HL-60 (cell line): ENCODE results near the gene AP3S2.

Experiments used
- CTCF ChIP-seq: IDR thresholded peaks from one replicate; pipeline ENCODE4 v1.5.1; 2011; ENCODE audit warnings: low read length, control low read depth, inconsistent platforms; ENCODE audit not compliant: insufficient read depth
- POLR2AphosphoS5 ChIP-seq: IDR thresholded peaks from 2 replicates; pipeline ENCODE4 v1.6.1; 2012; ENCODE audit warnings: low read depth
- TF ChIP-seq, protein P1 (sequence below): IDR thresholded peaks from 2 replicates; pipeline ENCODE4 v1.6.1; 2012; ENCODE audit warnings: low read depth; ENCODE audit not compliant: insufficient replicate concordance

- TF ChIP-seq CTCF (no peak), POLR2AphosphoS5 (no peak)
- TF ChIP-seq, protein P1, sequence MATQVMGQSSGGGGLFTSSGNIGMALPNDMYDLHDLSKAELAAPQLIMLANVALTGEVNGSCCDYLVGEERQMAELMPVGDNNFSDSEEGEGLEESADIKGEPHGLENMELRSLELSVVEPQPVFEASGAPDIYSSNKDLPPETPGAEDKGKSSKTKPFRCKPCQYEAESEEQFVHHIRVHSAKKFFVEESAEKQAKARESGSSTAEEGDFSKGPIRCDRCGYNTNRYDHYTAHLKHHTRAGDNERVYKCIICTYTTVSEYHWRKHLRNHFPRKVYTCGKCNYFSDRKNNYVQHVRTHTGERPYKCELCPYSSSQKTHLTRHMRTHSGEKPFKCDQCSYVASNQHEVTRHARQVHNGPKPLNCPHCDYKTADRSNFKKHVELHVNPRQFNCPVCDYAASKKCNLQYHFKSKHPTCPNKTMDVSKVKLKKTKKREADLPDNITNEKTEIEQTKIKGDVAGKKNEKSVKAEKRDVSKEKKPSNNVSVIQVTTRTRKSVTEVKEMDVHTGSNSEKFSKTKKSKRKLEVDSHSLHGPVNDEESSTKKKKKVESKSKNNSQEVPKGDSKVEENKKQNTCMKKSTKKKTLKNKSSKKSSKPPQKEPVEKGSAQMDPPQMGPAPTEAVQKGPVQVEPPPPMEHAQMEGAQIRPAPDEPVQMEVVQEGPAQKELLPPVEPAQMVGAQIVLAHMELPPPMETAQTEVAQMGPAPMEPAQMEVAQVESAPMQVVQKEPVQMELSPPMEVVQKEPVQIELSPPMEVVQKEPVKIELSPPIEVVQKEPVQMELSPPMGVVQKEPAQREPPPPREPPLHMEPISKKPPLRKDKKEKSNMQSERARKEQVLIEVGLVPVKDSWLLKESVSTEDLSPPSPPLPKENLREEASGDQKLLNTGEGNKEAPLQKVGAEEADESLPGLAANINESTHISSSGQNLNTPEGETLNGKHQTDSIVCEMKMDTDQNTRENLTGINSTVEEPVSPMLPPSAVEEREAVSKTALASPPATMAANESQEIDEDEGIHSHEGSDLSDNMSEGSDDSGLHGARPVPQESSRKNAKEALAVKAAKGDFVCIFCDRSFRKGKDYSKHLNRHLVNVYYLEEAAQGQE, result no peak
These were observed 109.2 kb downstream of the AP3S2 start for GRCh38 chr15:89784686-89784960.
